HCT116 (cell line): ENCODE data around the gene PHKA2. TPM values are rescaled to one million over a fixed set of nuclear protein-coding genes. Genes with fewer than 3 reads are reported as not detected.

ENCODE experiments used
- ATAC-seq: fragments of 200-7000 bp; cut with Tn5 transposase; 2 replicates; pipeline ENCODE4 v1.9.1; 2020; ENCODE audit warnings: mild to moderate bottlenecking, moderate library complexity
- BruUV-seq: library from RNA; stranded (reverse); fragments of 400-500 nt; replicated peaks from 2 replicates; lab custom pipeline; 2021; lab: Mats Ljungman, UMichigan
- CTCF ChIA-PET: fragments of 300-600 bp; sonication (Branson Sonifier 250); formaldehyde crosslinking; loops from one replicate; lab custom pipeline; 2021; ENCODE audit warnings: antibody characterized with exemption; lab: Charles Lee
- POLR2A ChIA-PET: fragments of 300-600, 350-600 bp; sonication (Branson Sonifier 250); formaldehyde crosslinking; loops from one replicate; lab custom pipeline; 2021; ENCODE audit warnings: antibody characterized with exemption; lab: Charles Lee
- RAD21 ChIA-PET, 2 experiments: fragments of 300-600 bp; sonication (Branson Sonifier 250); formaldehyde crosslinking; loops; one replicate each; lab custom pipeline; 2023; ENCODE audit warnings: low total read pairs in 2 of 2; ENCODE audit not compliant: uncharacterized antibody in 2 of 2, unreplicated experiment in 2 of 2, low non-redundant PET in 1 of 2; lab: Charles Lee
- DNase-seq: peaks from one replicate; pipeline ENCODE4 v3.0.0-alpha.2; 2010; ENCODE audit warnings: low read depth, low spot score
- H2AFZ ChIP-seq: fragments of 200-600 bp; shearing (Covaris generic), sonication (generic); 2 replicates; pipeline ENCODE4 v1.6.1; 2017; ENCODE audit warnings: low read depth, mixed run types, mixed read lengths, antibody characterized with exemption, low read length; ENCODE audit not compliant: poor library complexity, severe bottlenecking
- H3K27ac ChIP-seq: 2 replicates; pipeline ENCODE4 v1.5.1; 2012; ENCODE audit warnings: low read depth, low read length
- H3K27me3 ChIP-seq: fragments of 200-600 bp; sonication (generic); 2 replicates; pipeline ENCODE4 v1.6.1; 2016; ENCODE audit warnings: mixed run types, low read length, mixed read lengths; ENCODE audit not compliant: insufficient read depth
- H3K36me3 ChIP-seq, 2 experiments: fragments of 200-500 bp in 1 of 2; fragments of 200-600 bp in 1 of 2; sonication (Bioruptor generic) in 1 of 2; sonication (generic) in 1 of 2; 2 replicates each; pipeline versions ENCODE4 v1.5.1 to v1.6.1; 2014 to 2016; ENCODE audit warnings: low read length in 2 of 2, inconsistent platforms in 1 of 2, mixed read lengths in 1 of 2, mixed run types in 1 of 2; ENCODE audit not compliant: insufficient read depth in 2 of 2, control insufficient read depth in 1 of 2
- H3K4me1 ChIP-seq, 2 experiments: fragments of 200-600 bp in 1 of 2; sonication (generic) in 1 of 2; 2 replicates each; pipeline versions ENCODE4 v1.5.1 to v1.6.1; 2012 to 2017; ENCODE audit warnings: low read length in 2 of 2, inconsistent platforms in 1 of 2, mild to moderate bottlenecking in 1 of 2, mixed read lengths in 1 of 2, mixed run types in 1 of 2, moderate library complexity in 1 of 2; ENCODE audit not compliant: insufficient read depth in 2 of 2, control insufficient read depth in 1 of 2
- H3K4me2 ChIP-seq: fragments of 200-600 bp; sonication (generic); 2 replicates; pipeline ENCODE4 v1.6.1; 2017; ENCODE audit warnings: mixed run types, low read length, mixed read lengths
- H3K4me3 ChIP-seq, 2 experiments: fragments of 200-600 bp in 1 of 2; sonication (generic) in 1 of 2; replicated peaks in 1 of 2; 2 replicates each; pipeline ENCODE4 v1.5.1; 2011 to 2016; ENCODE audit warnings: low read length in 2 of 2, control low read depth in 1 of 2, low read depth in 1 of 2, mild to moderate bottlenecking in 1 of 2, mixed read lengths in 1 of 2, mixed run types in 1 of 2
- H3K79me2 ChIP-seq: fragments of 200-600 bp; sonication (generic); 2 replicates; pipeline ENCODE4 v1.6.1; 2017; ENCODE audit warnings: mild to moderate bottlenecking, mixed run types, low read length, moderate library complexity, mixed read lengths; ENCODE audit not compliant: insufficient read depth
- H3K9ac ChIP-seq: fragments of 200-600 bp; sonication (generic); 2 replicates; pipeline ENCODE4 v1.6.1; 2016; ENCODE audit warnings: low read length, mixed read lengths
- H3K9me2 ChIP-seq: fragments of 200-600 bp; sonication (generic), shearing (Covaris generic); 2 replicates; pipeline ENCODE4 v1.6.1; 2017; ENCODE audit warnings: mixed run types, mild to moderate bottlenecking, moderate library complexity; ENCODE audit not compliant: insufficient read depth
- H3K9me3 ChIP-seq, 2 experiments: fragments of 200-500 bp in 1 of 2; fragments of 200-600 bp in 1 of 2; sonication (Bioruptor generic) in 1 of 2; sonication (generic) in 1 of 2; 2 replicates each; pipeline ENCODE4 v1.6.1; 2014 to 2017; ENCODE audit warnings: low read length in 2 of 2, mixed read lengths in 2 of 2, inconsistent platforms in 1 of 2, low read depth in 1 of 2, mild to moderate bottlenecking in 1 of 2, mixed run types in 1 of 2, moderate library complexity in 1 of 2; ENCODE audit not compliant: control insufficient read depth in 1 of 2, insufficient read depth in 1 of 2
- H4K20me1 ChIP-seq: fragments of 200-600 bp; sonication (generic), shearing (Covaris generic); 2 replicates; pipeline ENCODE4 v1.6.1; 2017; ENCODE audit warnings: mixed run types, mild to moderate bottlenecking, moderate library complexity; ENCODE audit not compliant: insufficient read depth
- CBX3 ChIP-seq: IDR thresholded peaks from 2 replicates; pipeline ENCODE4 v1.6.1; 2012; ENCODE audit warnings: low read depth
- ELF1 ChIP-seq: IDR thresholded peaks from 2 replicates; pipeline ENCODE4 v1.6.1; 2012; ENCODE audit warnings: low read depth, borderline replicate concordance
- EZH2phosphoT487 ChIP-seq: fragments of 200-600 bp; IDR thresholded peaks from 2 replicates; pipeline ENCODE4 v1.6.1; 2018; ENCODE audit warnings: antibody characterized with exemption, borderline replicate concordance
- POLR2A ChIP-seq: IDR thresholded peaks from 2 replicates; pipeline ENCODE4 v1.7.0; 2011; ENCODE audit warnings: borderline replicate concordance; ENCODE audit not compliant: insufficient read depth, insufficient read length; ENCODE audit errors: extremely low read depth
- POLR2AphosphoS5 ChIP-seq: IDR thresholded peaks from 2 replicates; pipeline ENCODE4 v1.6.1; 2011; ENCODE audit warnings: mild to moderate bottlenecking, low read depth, low read length, moderate library complexity
- RAD21 ChIP-seq: IDR thresholded peaks from 2 replicates; pipeline ENCODE4 v1.6.1; 2012; ENCODE audit warnings: low read depth, mild to moderate bottlenecking
- SIN3A ChIP-seq: IDR thresholded peaks from 2 replicates; pipeline ENCODE4 v1.6.1; 2012; ENCODE audit warnings: low read depth
- SP1 ChIP-seq: IDR thresholded peaks from 2 replicates; pipeline ENCODE4 v1.6.1; 2012; ENCODE audit warnings: low read depth
- TCF7L2 ChIP-seq: IDR thresholded peaks from 2 replicates; pipeline ENCODE4 v1.7.0; 2011; ENCODE audit warnings: borderline replicate concordance, inconsistent platforms; ENCODE audit not compliant: insufficient read depth, insufficient read length; ENCODE audit errors: extremely low read depth
- YY1 ChIP-seq: IDR thresholded peaks from 2 replicates; pipeline ENCODE4 v1.6.1; 2011; ENCODE audit warnings: low read length, low read depth, moderate library complexity, mild to moderate bottlenecking; ENCODE audit not compliant: insufficient replicate concordance; ENCODE audit errors: extremely low read depth
- intact Hi-C: fragments of 100-400 bp; cut with micrococcal nuclease; formaldehyde crosslinking; loops from 2 replicates; pipeline ENCODE4 v1.10.0; 2022
- total RNA-seq: library from RNA; stranded (reverse); gene quantifications from one replicate; pipeline ENCODE4 v1.2.1, GENCODE V29; 2021; ENCODE audit not compliant: unreplicated experiment
- TF ChIP-seq, protein P1 (sequence below): IDR thresholded peaks from 2 replicates; pipeline ENCODE4 v1.6.1; 2012
- TF ChIP-seq, protein P2 (sequence below): IDR thresholded peaks from 2 replicates; pipeline ENCODE4 v1.6.1; 2011; ENCODE audit warnings: mild to moderate bottlenecking, low read length, moderate library complexity; ENCODE audit not compliant: insufficient replicate concordance; ENCODE audit errors: extremely low read depth

Gene PHKA2
- total RNA-seq, 1 experiment from 2014 or later = 23.8 TPM

DNA sequence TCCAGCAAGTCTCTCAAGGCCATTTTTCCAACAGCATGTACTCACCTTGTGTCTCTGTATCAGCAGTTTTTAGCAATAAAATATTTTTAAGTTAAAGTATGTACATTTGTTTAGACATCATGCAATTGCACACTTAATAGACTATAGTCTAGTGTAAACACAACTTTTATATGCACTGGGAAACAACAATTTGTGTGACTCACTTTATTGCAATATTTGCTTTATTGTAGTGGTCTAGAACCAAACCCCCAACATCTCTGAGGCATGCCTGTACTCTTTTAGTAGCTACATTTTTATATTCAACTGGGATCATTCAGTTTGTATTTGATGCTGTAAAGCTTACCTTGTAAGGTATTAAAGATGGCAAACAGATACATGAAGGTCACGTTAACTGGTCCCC, 14.7 kb upstream of the PHKA2 start:
- peaks cover 0 to 10% of the 10 kb centered on the region in 2 experiments; a peak in 1 of 4 replicates for H3K4me1 ChIP-seq
- no peaks in the 10 kb centered on the region for H3K9me3 ChIP-seq
- H3K9me2 ChIP-seq = no peaks in the 10 kb centered on the region
- no TSS peak for BruUV-seq
- ATAC-seq = no peak
- RAD21 ChIA-PET = no interaction called here
- no peaks in the 10 kb centered on the region for H3K27me3 ChIP-seq
- no peak for TF ChIP-seq SP1
- H3K79me2 ChIP-seq = no peaks in the 10 kb centered on the region
- no peaks in the 10 kb centered on the region for H4K20me1 ChIP-seq
- no peak overlapping the region for H3K9ac ChIP-seq
- intact Hi-C loops = no loop called here
- H3K27ac ChIP-seq = no peak overlapping the region
- CTCF ChIA-PET = interaction anchor here (0.6 to 1.8 kb wide), 2 partner anchors 42 to 332 kb away, joined by 3 read pairs; no protein-coding TSS in a partner anchor
- no peak overlapping the region for H3K4me3 ChIP-seq
- POLR2A ChIA-PET = no interaction called here
- no peak overlapping the region for H3K4me2 ChIP-seq
- H3K36me3 ChIP-seq = no peaks in the 10 kb centered on the region
- DNase-seq = no peak
- no peak overlapping the region for H2AFZ ChIP-seq

DNA sequence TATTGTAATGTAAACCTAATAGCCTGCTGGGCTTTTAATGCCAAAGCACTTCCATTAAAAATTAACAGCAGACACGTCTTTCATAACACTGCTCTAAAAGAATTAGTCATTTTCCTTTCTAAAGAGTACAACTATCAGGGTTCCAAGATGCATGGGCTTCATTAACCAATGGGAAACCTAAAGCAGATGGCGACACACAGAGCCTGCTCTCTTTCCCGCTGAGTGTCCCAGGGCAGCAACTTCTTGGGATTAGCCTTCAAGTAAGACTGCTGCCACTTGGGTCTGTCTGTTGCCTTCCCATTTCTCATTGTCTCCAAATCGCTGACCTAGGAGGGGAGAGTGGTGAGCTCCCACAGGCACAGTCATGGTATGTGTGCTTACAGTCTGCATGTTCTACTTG, 14.0 kb upstream of the PHKA2 start:
- H3K9me2 ChIP-seq = no peaks in the 10 kb centered on the region
- BruUV-seq = no TSS peak
- ChIA-PET CTCF (interaction anchor here (1.8 kb wide), 1 partner anchor 43 kb away, joined by 3 read pairs; no protein-coding TSS in a partner anchor), RAD21 (no interaction called here), POLR2A (no interaction called here)
- H3K9ac ChIP-seq = no peak overlapping the region
- H3K79me2 ChIP-seq = no peaks in the 10 kb centered on the region
- H3K4me3 ChIP-seq = no peak overlapping the region
- intact Hi-C loops = no loop called here
- TF ChIP-seq TCF7L2 (no peak), POLR2A (no peak)
- H3K27ac ChIP-seq = no peak overlapping the region
- no peaks in the 10 kb centered on the region for H3K36me3 ChIP-seq
- DNase-seq = no peak
- H3K27me3 ChIP-seq = no peaks in the 10 kb centered on the region
- H3K9me3 ChIP-seq = no peaks in the 10 kb centered on the region
- H4K20me1 ChIP-seq = no peaks in the 10 kb centered on the region
- H2AFZ ChIP-seq = no peak overlapping the region
- ATAC-seq = no peak
- peaks cover 0 to 10% of the 10 kb centered on the region in 2 experiments; a peak in 1 of 4 replicates for H3K4me1 ChIP-seq
- H3K4me2 ChIP-seq = no peak overlapping the region

DNA sequence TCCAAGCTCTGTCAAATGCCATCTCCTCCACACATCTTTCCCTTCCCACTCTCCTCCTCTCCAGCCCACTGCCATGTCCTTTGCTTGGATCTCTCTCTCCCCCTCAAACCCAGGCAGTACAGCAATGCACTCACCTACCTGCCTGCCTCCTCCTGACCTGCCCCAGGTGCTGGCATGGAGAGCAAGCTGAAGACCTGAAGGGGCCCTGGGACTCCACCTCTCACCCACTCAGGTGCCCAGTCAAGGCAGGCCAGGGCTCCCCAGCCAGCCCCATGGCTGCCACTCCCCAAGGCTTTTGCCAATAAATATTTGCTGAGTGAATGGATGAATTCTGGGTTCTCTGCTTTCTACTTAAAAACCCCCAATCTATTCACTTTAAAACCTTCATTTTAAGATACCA, 12.6 kb upstream of the PHKA2 start:
- no peak overlapping the region for H3K4me2 ChIP-seq
- H3K4me3 ChIP-seq = no peak overlapping the region
- no peak overlapping the region for H2AFZ ChIP-seq
- H3K27me3 ChIP-seq = no peaks in the 10 kb centered on the region
- H3K9ac ChIP-seq = no peak overlapping the region
- ChIA-PET CTCF (no interaction called here), POLR2A (no interaction called here), RAD21 (no interaction called here)
- H3K4me1 ChIP-seq = peaks cover 0 to 10% of the 10 kb centered on the region in 2 experiments; a peak in 1 of 4 replicates
- intact Hi-C loops = no loop called here
- DNase-seq = no peak
- no peak overlapping the region for H3K27ac ChIP-seq
- H3K79me2 ChIP-seq = no peaks in the 10 kb centered on the region
- no peaks in the 10 kb centered on the region for H3K9me3 ChIP-seq
- H3K9me2 ChIP-seq = no peaks in the 10 kb centered on the region
- ATAC-seq = no peak
- H4K20me1 ChIP-seq = no peaks in the 10 kb centered on the region
- no TSS peak for BruUV-seq
- no peaks in the 10 kb centered on the region for H3K36me3 ChIP-seq
- TF ChIP-seq RAD21 (no peak), EZH2phosphoT487 (no peak), ELF1 (no peak), POLR2AphosphoS5 (no peak), YY1 (no peak), CBX3 (no peak), TCF7L2 (no peak), SIN3A (no peak), POLR2A (no peak)
- TF ChIP-seq, protein P1, sequence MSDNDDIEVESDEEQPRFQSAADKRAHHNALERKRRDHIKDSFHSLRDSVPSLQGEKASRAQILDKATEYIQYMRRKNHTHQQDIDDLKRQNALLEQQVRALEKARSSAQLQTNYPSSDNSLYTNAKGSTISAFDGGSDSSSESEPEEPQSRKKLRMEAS = no peak
- TF ChIP-seq, protein P2, sequence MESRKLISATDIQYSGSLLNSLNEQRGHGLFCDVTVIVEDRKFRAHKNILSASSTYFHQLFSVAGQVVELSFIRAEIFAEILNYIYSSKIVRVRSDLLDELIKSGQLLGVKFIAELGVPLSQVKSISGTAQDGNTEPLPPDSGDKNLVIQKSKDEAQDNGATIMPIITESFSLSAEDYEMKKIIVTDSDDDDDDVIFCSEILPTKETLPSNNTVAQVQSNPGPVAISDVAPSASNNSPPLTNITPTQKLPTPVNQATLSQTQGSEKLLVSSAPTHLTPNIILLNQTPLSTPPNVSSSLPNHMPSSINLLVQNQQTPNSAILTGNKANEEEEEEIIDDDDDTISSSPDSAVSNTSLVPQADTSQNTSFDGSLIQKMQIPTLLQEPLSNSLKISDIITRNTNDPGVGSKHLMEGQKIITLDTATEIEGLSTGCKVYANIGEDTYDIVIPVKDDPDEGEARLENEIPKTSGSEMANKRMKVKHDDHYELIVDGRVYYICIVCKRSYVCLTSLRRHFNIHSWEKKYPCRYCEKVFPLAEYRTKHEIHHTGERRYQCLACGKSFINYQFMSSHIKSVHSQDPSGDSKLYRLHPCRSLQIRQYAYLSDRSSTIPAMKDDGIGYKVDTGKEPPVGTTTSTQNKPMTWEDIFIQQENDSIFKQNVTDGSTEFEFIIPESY = no peak
